PC-3 (cell line): ENCODE data around the gene PRPS1. TPM values are rescaled to one million over a fixed set of nuclear protein-coding genes. Genes with fewer than 3 reads are reported as not detected.

Experiments used
- ATAC-seq: fragments of 200-7000 bp; cut with Tn5 transposase; 2 replicates; pipeline ENCODE4 v1.9.1; 2020; ENCODE audit warnings: mild to moderate bottlenecking, moderate library complexity
- BruUV-seq: library from RNA; stranded (reverse); fragments of 400-500 nt; replicated peaks from 2 replicates; lab custom pipeline; 2021; lab: Mats Ljungman, UMichigan
- CTCF ChIA-PET: fragments of 300-600 bp; sonication (Branson Sonifier 250); formaldehyde crosslinking; loops from one replicate; lab custom pipeline; 2022; ENCODE audit warnings: antibody characterized with exemption; lab: Charles Lee
- POLR2A ChIA-PET: fragments of 300-600 bp; sonication (Branson Sonifier 250); formaldehyde crosslinking; loops from one replicate; lab custom pipeline; 2022; ENCODE audit warnings: antibody characterized with exemption; ENCODE audit not compliant: unreplicated experiment; lab: Charles Lee
- DNase-seq: peaks from one replicate; pipeline ENCODE4 v3.0.0-alpha.2; 2015
- H2AFZ ChIP-seq: fragments of 300-600 bp; sonication (generic); 2 replicates; pipeline ENCODE4 v1.6.0; 2016; ENCODE audit warnings: antibody characterized with exemption, low read length
- H3F3A ChIP-seq: fragments of 300-600 bp; sonication (generic); one replicate; pipeline ENCODE4 v1.6.0; 2017; ENCODE audit warnings: antibody characterized with exemption, low read length, control low read depth, mild to moderate bottlenecking; ENCODE audit not compliant: unreplicated experiment
- H3K27ac ChIP-seq: fragments of 300-600 bp; sonication (generic); 2 replicates; pipeline ENCODE4 v1.5.1; 2016; ENCODE audit warnings: mild to moderate bottlenecking, low read length
- H3K27me3 ChIP-seq: fragments of 300-600 bp; sonication (generic); 2 replicates; pipeline ENCODE4 v1.6.1; 2016; ENCODE audit warnings: low read length, mixed read lengths
- H3K36me3 ChIP-seq: fragments of 300-600 bp; sonication (generic); 2 replicates; pipeline ENCODE4 v1.6.1; 2016; ENCODE audit warnings: low read depth, mixed run types, low read length, mixed read lengths
- H3K4me1 ChIP-seq: fragments of 300-600 bp; sonication (generic); 2 replicates; pipeline ENCODE4 v1.5.1; 2016; ENCODE audit warnings: low read length; ENCODE audit not compliant: insufficient read depth
- H3K4me2 ChIP-seq: fragments of 300-600 bp; sonication (generic); 2 replicates; pipeline ENCODE4 v1.6.0; 2016; ENCODE audit warnings: low read length
- H3K4me3 ChIP-seq: fragments of 300-600 bp; sonication (generic); 2 replicates; pipeline ENCODE4 v1.5.1; 2016; ENCODE audit warnings: mild to moderate bottlenecking, low read length, mixed read lengths
- H3K79me2 ChIP-seq: fragments of 300-600 bp; sonication (generic); 2 replicates; pipeline ENCODE4 v1.6.1; 2017; ENCODE audit warnings: low read length, mixed read lengths
- H3K9ac ChIP-seq: fragments of 300-600 bp; sonication (generic); 2 replicates; pipeline ENCODE4 v1.6.0; 2016; ENCODE audit warnings: mild to moderate bottlenecking, low read length
- H3K9me2 ChIP-seq: fragments of 300-600 bp; sonication (generic); replicated peaks from 2 replicates; pipeline ENCODE4 v1.6.1; 2016; ENCODE audit warnings: mixed run types, low read length, mixed read lengths
- H3K9me3 ChIP-seq: fragments of 300-600 bp; sonication (generic); 2 replicates; pipeline ENCODE4 v1.6.1; 2016; ENCODE audit warnings: low read length, mixed read lengths
- H4K20me1 ChIP-seq: fragments of 300-600 bp; sonication (generic); 2 replicates; pipeline ENCODE4 v1.6.1; 2016; ENCODE audit warnings: low read length, mixed read lengths
- CTCF ChIP-seq: fragments of 300-600 bp; sonication (generic); conservative IDR thresholded peaks from 2 replicates; pipeline ENCODE4 v1.5.1; 2017; ENCODE audit warnings: antibody characterized with exemption, low read depth, mild to moderate bottlenecking, low read length
- EZH2 ChIP-seq: fragments of 300-600 bp; sonication (generic); IDR thresholded peaks from one replicate; pipeline ENCODE4 v1.6.1; 2017; ENCODE audit warnings: antibody characterized with exemption, mild to moderate bottlenecking, low read length; ENCODE audit not compliant: unreplicated experiment
- EZH2phosphoT487 ChIP-seq: fragments of 300-600 bp; sonication (generic); IDR thresholded peaks from 2 replicates; pipeline ENCODE4 v1.6.1; 2018; ENCODE audit warnings: mild to moderate bottlenecking, antibody characterized with exemption, low read length, borderline replicate concordance
- intact Hi-C: fragments of 100-400 bp; cut with micrococcal nuclease; formaldehyde crosslinking; loops from 2 replicates; pipeline ENCODE4 v1.9.0; 2023
- total RNA-seq: library from RNA; depleted of rRNA; stranded (reverse); fragments of >200 nt; gene quantifications from 2 replicates; pipeline ENCODE4 v1.2.3, GENCODE V29; 2014

PRPS1 gene
- total RNA-seq, 1 experiment from 2014 or later = 57.0 TPM

- H3K9ac ChIP-seq = peak overlapping the region; percentile 91
- H3K27me3 ChIP-seq = no peaks in the 10 kb centered on the region
- peaks cover 18% of the 10 kb centered on the region for H3K79me2 ChIP-seq
- H3K9me2 ChIP-seq = no peaks in the 10 kb centered on the region
- H3K27ac ChIP-seq = peak overlapping the region; percentile 78
- no peaks in the 10 kb centered on the region for H4K20me1 ChIP-seq
- TF ChIP-seq CTCF (no peak), EZH2 (no peak), EZH2phosphoT487 (no peak)
- ATAC-seq (peak; percentile 77), DNase-seq (peak; percentile 80)
- H2AFZ ChIP-seq = peak overlapping the region; percentile 54
- TSS peak; percentile 54 for BruUV-seq
- H3K36me3 ChIP-seq = no peaks in the 10 kb centered on the region
- H3F3A ChIP-seq = no peaks in the 10 kb centered on the region
- peak overlapping the region; percentile 75 for H3K4me3 ChIP-seq
- no peaks in the 10 kb centered on the region for H3K9me3 ChIP-seq
- H3K4me1 ChIP-seq = peaks cover 28% of the 10 kb centered on the region
- intact Hi-C loops = loop anchor here (1.0 to 5.0 kb wide), 3 partner anchors 35 to 396 kb away; no protein-coding TSS in a partner anchor
- ChIA-PET POLR2A (interaction anchor here (0.7 kb wide), 1 partner anchor 9 kb away, joined by 7 read pairs; no protein-coding TSS in a partner anchor), CTCF (interaction anchor here (1.7 kb wide), 1 partner anchor 40 kb away, joined by 6 read pairs; no protein-coding TSS in a partner anchor)
- H3K4me2 ChIP-seq = peak overlapping the region; percentile 87
Measured at GRCh38 chrX:107676559-107677378, 48.5 kb downstream of the PRPS1 start.

GRCh38 chrX:107677501-107677901, 49.2 kb downstream of the PRPS1 start:
- peak overlapping the region; percentile 87 for H3K4me2 ChIP-seq
- TF ChIP-seq CTCF (peak; percentile 26; the same call in 1 of the 2 replicates), EZH2phosphoT487 (no peak)
- H3K36me3 ChIP-seq = no peaks in the 10 kb centered on the region
- peak overlapping the region; percentile 91 for H3K9ac ChIP-seq
- BruUV-seq = no TSS peak
- H3K79me2 ChIP-seq = peaks cover 18% of the 10 kb centered on the region
- H3K27me3 ChIP-seq = no peaks in the 10 kb centered on the region
- DNase-seq = peak; percentile 21
- H2AFZ ChIP-seq = peak overlapping the region; percentile 54; the same call in 1 of the 2 replicates
- peak overlapping the region; percentile 75 for H3K4me3 ChIP-seq
- H4K20me1 ChIP-seq = no peaks in the 10 kb centered on the region
- no peak for ATAC-seq
- H3K4me1 ChIP-seq = peaks cover 28% of the 10 kb centered on the region
- ChIA-PET POLR2A (no interaction called here), CTCF (interaction anchor here (1.7 kb wide), 1 partner anchor 39 kb away, joined by 6 read pairs; no protein-coding TSS in a partner anchor)
- no peaks in the 10 kb centered on the region for H3K9me2 ChIP-seq
- intact Hi-C loops = loop anchor here (1.0 to 5.0 kb wide), 3 partner anchors 34 to 395 kb away; no protein-coding TSS in a partner anchor
- H3K9me3 ChIP-seq = no peaks in the 10 kb centered on the region
- H3F3A ChIP-seq = no peaks in the 10 kb centered on the region
- peak overlapping the region; percentile 78 for H3K27ac ChIP-seq

GRCh38 chrX:107677909-107678308, 49.6 kb downstream of the PRPS1 start:
- DNase-seq (no peak), ATAC-seq (no peak)
- Histone ChIP-seq H3K9me2 (no peaks in the 10 kb centered on the region), H3K9ac (no peak overlapping the region), H3K4me1 (peaks cover 28% of the 10 kb centered on the region), H3K4me2 (no peak overlapping the region), H3K27ac (no peak overlapping the region), H3K79me2 (peaks cover 18% of the 10 kb centered on the region), H3K9me3 (no peaks in the 10 kb centered on the region), H2AFZ (no peak overlapping the region), H4K20me1 (no peaks in the 10 kb centered on the region), H3K4me3 (no peak overlapping the region), H3K36me3 (no peaks in the 10 kb centered on the region), H3K27me3 (no peaks in the 10 kb centered on the region), H3F3A (no peaks in the 10 kb centered on the region)
- CTCF ChIA-PET = no interaction called here
- POLR2A ChIA-PET = no interaction called here
- TF ChIP-seq EZH2 = no peak
- TF ChIP-seq CTCF = no peak
- TF ChIP-seq EZH2phosphoT487 = no peak
- intact Hi-C loops = loop anchor here (1.0 to 5.0 kb wide), 3 partner anchors 33 to 394 kb away; no protein-coding TSS in a partner anchor
- no TSS peak for BruUV-seq
